Neural progenitor cell (in vitro differentiated cells): ENCODE results near the gene EME1. TPM values are rescaled to one million over a fixed set of nuclear protein-coding genes. Genes with fewer than 3 reads are reported as not detected.
A peak's percentile ranks its signal among the peaks of the same experiment; 100 is the strongest.

ENCODE experiments used
- DNase-seq: peaks from one replicate; pipeline ENCODE4 v3.0.0-alpha.2; 2016; ENCODE audit warnings: low spot score
- H2AFZ ChIP-seq: fragments of 200-600 bp; sonication (generic); replicated peaks from 2 replicates; pipeline ENCODE4 v1.6.1; 2016; ENCODE audit warnings: antibody characterized with exemption
- H3F3A ChIP-seq: fragments of 200-600 bp; sonication (generic); 2 replicates; pipeline ENCODE4 v1.6.1; 2016; ENCODE audit warnings: antibody characterized with exemption, low read depth
- H3K27ac ChIP-seq: fragments of 200-600 bp; sonication (generic); 2 replicates; pipeline ENCODE4 v1.5.1; 2016; ENCODE audit warnings: mild to moderate bottlenecking
- H3K27me3 ChIP-seq: fragments of 200-600 bp; sonication (generic); 2 replicates; pipeline ENCODE4 v1.6.1; 2016; ENCODE audit warnings: mild to moderate bottlenecking, moderate library complexity
- H3K36me3 ChIP-seq: fragments of 200-600 bp; sonication (generic); 2 replicates; pipeline ENCODE4 v1.5.1; 2016
- H3K4me1 ChIP-seq: fragments of 200-600 bp; sonication (generic); 2 replicates; pipeline ENCODE4 v1.6.1; 2016; ENCODE audit warnings: mixed run types
- H3K4me2 ChIP-seq: fragments of 200-600 bp; sonication (generic); 2 replicates; pipeline ENCODE4 v1.6.1; 2016
- H3K4me3 ChIP-seq: fragments of 200-600 bp; sonication (generic); 2 replicates; pipeline ENCODE4 v1.5.1; 2016
- H3K79me2 ChIP-seq: fragments of 200-600 bp; sonication (generic); 2 replicates; pipeline ENCODE4 v1.6.1; 2016; ENCODE audit warnings: low read depth
- H3K9ac ChIP-seq: fragments of 200-600 bp; sonication (generic); 2 replicates; pipeline ENCODE4 v1.6.1; 2016
- H3K9me3 ChIP-seq: fragments of 200-600 bp; sonication (generic); 2 replicates; pipeline ENCODE4 v1.5.1; 2016; ENCODE audit warnings: low read depth
- H4K20me1 ChIP-seq: fragments of 200-600 bp; sonication (generic); 2 replicates; pipeline ENCODE4 v1.6.1; 2016; ENCODE audit warnings: low read depth
- H3K27ac Mint-ChIP-seq: 3 replicates; pipeline ENCODE4 v1.8.0; 2021; ENCODE audit warnings: mixed read lengths
- H3K27me3 Mint-ChIP-seq: 2 replicates; pipeline ENCODE4 v1.8.0; 2022; ENCODE audit warnings: low read depth, mild to moderate bottlenecking, inconsistent platforms, moderate library complexity, mixed read lengths; ENCODE audit not compliant: insufficient read depth
- H3K36me3 Mint-ChIP-seq: 3 replicates; pipeline ENCODE4 v1.8.0; 2021; ENCODE audit warnings: mixed read lengths
- H3K4me1 Mint-ChIP-seq: 3 replicates; pipeline ENCODE4 v1.8.0; 2021; ENCODE audit warnings: mixed read lengths
- H3K4me3 Mint-ChIP-seq: 3 replicates; pipeline ENCODE4 v1.8.0; 2021; ENCODE audit warnings: mild to moderate bottlenecking, moderate library complexity, mixed read lengths
- H3K9me3 Mint-ChIP-seq: 3 replicates; pipeline ENCODE4 v1.8.0; 2020; ENCODE audit warnings: mixed read lengths
- EZH2 ChIP-seq: fragments of 200-600 bp; sonication (generic); IDR thresholded peaks from 2 replicates; pipeline ENCODE4 v1.6.1; 2017; ENCODE audit warnings: antibody characterized with exemption, mild to moderate bottlenecking, moderate library complexity
- EZH2phosphoT487 ChIP-seq: fragments of 200-600 bp; sonication (generic); IDR thresholded peaks from 2 replicates; pipeline ENCODE4 v1.6.1; 2017; ENCODE audit warnings: antibody characterized with exemption
- total RNA-seq: library from RNA; depleted of rRNA; stranded (reverse); fragments of >200 nt; gene quantifications from 2 replicates; pipeline ENCODE4 v1.2.3, GENCODE V29; 2015; ENCODE audit warnings: low replicate concordance
- TF ChIP-seq, protein P1 (sequence below): fragments of 200-600 bp; sonication (generic); IDR thresholded peaks from 2 replicates; pipeline ENCODE4 v1.5.1; 2017; ENCODE audit warnings: antibody characterized with exemption, mild to moderate bottlenecking

EME1 gene
- total RNA-seq, 1 donor from 2014 or later = 26.6 TPM

DNA sequence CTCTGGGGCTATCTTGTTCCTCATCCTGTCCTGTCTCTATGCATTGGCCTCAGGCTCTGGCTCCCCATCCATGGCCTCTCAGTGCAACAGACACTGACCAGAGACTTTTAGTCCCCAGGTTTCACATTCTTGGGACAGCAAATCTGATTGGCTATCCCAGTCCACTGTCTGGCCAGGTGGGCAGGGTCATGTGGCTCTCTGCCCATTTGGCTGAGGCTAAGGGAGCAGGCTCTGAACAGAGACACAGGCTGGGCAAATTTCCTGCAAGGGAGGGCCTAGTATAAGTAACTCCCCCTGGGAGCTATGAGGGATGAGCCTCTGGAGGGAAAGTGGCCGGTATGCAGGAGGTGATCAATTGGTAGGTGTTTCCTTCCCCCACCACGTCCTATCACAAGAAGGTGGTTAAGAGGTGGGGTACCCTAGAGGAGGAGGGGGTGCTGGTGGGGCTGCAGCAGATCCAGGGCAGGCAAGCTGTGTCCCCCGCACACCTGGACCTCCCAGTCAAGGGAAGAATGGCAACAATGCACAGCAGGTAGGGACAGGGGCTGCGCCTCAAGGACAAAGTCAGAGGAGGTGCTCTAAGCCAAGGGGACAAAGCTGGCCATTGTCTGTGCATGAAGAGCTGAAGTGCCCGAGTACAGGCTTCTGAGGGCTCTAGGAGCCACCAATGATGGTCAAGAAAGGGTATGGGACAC lies 13.9 kb upstream of the EME1 start:
- no peaks in the 10 kb centered on the region for H3K36me3 ChIP-seq

DNA sequence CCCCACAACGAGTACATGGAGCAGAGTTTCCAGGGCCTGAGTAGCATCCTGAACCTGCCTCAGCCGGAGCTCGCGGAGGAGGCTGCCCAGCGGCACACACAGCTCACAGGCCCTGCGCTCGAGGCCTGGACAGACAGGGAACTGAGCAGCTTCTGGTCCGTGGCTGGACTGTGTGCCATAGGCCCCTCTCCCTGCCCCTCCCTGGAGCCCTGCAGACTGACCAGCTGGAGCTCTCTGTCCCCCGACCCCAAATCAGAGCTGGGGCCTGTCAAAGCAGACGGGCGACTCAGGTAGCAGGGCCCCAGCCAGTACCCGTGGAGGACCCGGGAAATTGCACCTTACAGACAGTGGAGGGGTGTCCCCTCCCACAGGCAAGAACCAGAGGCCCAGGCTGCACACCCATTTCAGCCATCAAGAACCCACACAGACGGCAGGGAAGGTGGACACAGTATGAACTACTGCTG lies 13.0 kb upstream of the EME1 start:
- Histone ChIP-seq H3K79me2 (no peaks in the 10 kb centered on the region), H3K4me3 (no peak overlapping the region), H4K20me1 (peaks cover 38% of the 10 kb centered on the region), H3K4me2 (no peak overlapping the region), H3K27ac (no peak overlapping the region), H3K9me3 (no peaks in the 10 kb centered on the region), H3F3A (peaks cover 28% of the 10 kb centered on the region), H3K4me1 (peaks cover 14% of the 10 kb centered on the region), H3K27me3 (no peaks in the 10 kb centered on the region), H3K9ac (no peak overlapping the region), H2AFZ (no peak overlapping the region), H3K36me3 (no peaks in the 10 kb centered on the region)
- Mint-ChIP-seq H3K9me3 (no peaks in the 10 kb centered on the region), H3K36me3 (peaks cover 2% of the 10 kb centered on the region), H3K4me3 (no peak overlapping the region), H3K27me3 (peaks cover 11% of the 10 kb centered on the region), H3K27ac (no peak overlapping the region), H3K4me1 (peaks cover 32% of the 10 kb centered on the region)
- DNase-seq = no peak
- TF ChIP-seq EZH2 (no peak), EZH2phosphoT487 (no peak)
- TF ChIP-seq, protein P1, sequence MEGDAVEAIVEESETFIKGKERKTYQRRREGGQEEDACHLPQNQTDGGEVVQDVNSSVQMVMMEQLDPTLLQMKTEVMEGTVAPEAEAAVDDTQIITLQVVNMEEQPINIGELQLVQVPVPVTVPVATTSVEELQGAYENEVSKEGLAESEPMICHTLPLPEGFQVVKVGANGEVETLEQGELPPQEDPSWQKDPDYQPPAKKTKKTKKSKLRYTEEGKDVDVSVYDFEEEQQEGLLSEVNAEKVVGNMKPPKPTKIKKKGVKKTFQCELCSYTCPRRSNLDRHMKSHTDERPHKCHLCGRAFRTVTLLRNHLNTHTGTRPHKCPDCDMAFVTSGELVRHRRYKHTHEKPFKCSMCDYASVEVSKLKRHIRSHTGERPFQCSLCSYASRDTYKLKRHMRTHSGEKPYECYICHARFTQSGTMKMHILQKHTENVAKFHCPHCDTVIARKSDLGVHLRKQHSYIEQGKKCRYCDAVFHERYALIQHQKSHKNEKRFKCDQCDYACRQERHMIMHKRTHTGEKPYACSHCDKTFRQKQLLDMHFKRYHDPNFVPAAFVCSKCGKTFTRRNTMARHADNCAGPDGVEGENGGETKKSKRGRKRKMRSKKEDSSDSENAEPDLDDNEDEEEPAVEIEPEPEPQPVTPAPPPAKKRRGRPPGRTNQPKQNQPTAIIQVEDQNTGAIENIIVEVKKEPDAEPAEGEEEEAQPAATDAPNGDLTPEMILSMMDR = no peak

More for the DNA sequence above, 13.9 kb upstream of the EME1 start:
- no peak overlapping the region for H2AFZ ChIP-seq
- peaks cover 31% of the 10 kb centered on the region for H4K20me1 ChIP-seq
- no peak for DNase-seq
- no peak overlapping the region for H3K4me2 ChIP-seq
- no peaks in the 10 kb centered on the region for H3K79me2 ChIP-seq
- Mint-ChIP-seq H3K27ac (peak overlapping the region; percentile 62), H3K36me3 (peaks cover 2% of the 10 kb centered on the region), H3K4me3 (no peak overlapping the region), H3K9me3 (no peaks in the 10 kb centered on the region), H3K27me3 (peaks cover 7% of the 10 kb centered on the region), H3K4me1 (peaks cover 23% of the 10 kb centered on the region)
- H3K27ac ChIP-seq = no peak overlapping the region
- no peak overlapping the region for H3K9ac ChIP-seq
- no peaks in the 10 kb centered on the region for H3K9me3 ChIP-seq
- peaks cover 14% of the 10 kb centered on the region for H3K4me1 ChIP-seq
- H3K27me3 ChIP-seq = no peaks in the 10 kb centered on the region
- H3F3A ChIP-seq = peaks cover 19% of the 10 kb centered on the region
- no peak for TF ChIP-seq EZH2
- no peak for TF ChIP-seq EZH2phosphoT487
- TF ChIP-seq, protein P1 = no peak
- H3K4me3 ChIP-seq = no peak overlapping the region

DNA sequence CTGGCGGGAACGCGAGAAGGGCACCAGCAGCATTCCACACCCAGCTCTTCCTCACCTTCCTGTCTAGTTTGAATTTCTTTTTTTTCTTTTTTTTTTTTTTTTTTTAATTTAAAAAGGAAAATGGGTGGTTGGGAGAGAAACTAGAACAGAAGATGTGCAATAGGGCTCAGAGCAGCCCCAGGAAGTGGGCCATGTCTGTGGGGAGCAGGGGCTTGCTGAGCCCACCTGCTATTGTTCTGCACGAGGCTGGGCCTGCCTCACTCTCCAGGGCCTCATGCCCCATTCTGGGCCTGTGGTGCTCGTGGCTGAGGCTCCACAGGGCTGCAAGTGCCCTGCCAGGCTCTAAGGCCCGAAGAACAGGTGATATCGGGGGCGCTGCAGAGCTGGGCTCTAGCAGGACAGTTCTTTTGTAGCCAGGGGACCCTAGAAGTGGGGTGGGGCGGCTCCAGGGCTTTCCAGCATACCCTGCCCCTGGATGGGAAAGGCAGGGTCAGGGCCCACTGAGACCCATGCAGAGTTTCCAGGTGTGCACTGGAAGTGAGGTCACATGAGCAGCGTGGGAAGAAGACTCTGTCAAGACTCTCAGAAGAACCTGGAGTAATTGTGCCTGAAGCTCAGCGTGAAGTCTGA lies 12.4 kb upstream of the EME1 start:
- Histone ChIP-seq H3K4me3 (no peak overlapping the region), H3K27me3 (no peaks in the 10 kb centered on the region), H3K36me3 (no peaks in the 10 kb centered on the region), H3K4me2 (no peak overlapping the region), H3K9me3 (no peaks in the 10 kb centered on the region), H3K9ac (no peak overlapping the region), H4K20me1 (peaks cover 44% of the 10 kb centered on the region), H2AFZ (no peak overlapping the region), H3F3A (peaks cover 31% of the 10 kb centered on the region), H3K4me1 (peaks cover 14% of the 10 kb centered on the region), H3K27ac (no peak overlapping the region), H3K79me2 (no peaks in the 10 kb centered on the region)
- TF ChIP-seq, protein P1 = no peak
- TF ChIP-seq EZH2 (no peak), EZH2phosphoT487 (no peak)
- H3K4me1 Mint-ChIP-seq = peaks cover 37% of the 10 kb centered on the region
- H3K27me3 Mint-ChIP-seq = peaks cover 11% of the 10 kb centered on the region
- no peaks in the 10 kb centered on the region for H3K9me3 Mint-ChIP-seq
- H3K4me3 Mint-ChIP-seq = no peak overlapping the region
- no peak for DNase-seq
- H3K36me3 Mint-ChIP-seq = peaks cover 4% of the 10 kb centered on the region
- peak overlapping the region; percentile 46 for H3K27ac Mint-ChIP-seq
